ENCODE measurements around the gene SSR4.
"Not testable (repeated sequence)": the region's sequence is repeated elsewhere in the genome, so short reads cannot be mapped to it uniquely, and the experiment has no call there.

The SSR4 gene

DNA sequence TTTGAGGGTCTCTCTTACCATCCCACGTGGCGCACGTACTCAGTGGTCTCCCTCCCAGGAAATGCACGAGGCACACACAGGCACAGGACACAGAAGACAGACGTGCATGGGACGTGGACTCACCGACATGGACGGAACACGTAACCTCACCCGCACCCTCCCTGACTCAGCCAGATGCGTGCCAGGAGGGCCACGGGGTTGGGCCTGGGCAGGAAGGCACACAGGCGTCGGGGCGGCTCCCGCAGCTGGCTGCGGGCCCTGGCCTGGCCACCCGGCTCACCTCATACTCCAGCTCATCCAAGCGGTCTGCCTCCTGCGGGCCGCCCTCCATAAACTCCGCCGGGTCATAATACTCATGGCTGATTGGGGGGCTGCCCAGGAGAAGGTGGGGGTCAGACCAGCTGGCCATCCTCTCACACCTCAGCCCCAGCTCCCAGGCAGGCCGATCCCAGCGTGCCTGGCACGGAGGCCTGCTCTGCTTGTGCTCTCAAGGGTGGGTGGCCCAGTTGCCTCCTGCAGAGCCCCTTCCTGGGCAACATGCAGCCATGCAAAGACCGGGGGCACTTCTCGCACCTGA lies 12.6 kb downstream of the SSR4 start:
- DNase-seq, result no peak

DNA sequence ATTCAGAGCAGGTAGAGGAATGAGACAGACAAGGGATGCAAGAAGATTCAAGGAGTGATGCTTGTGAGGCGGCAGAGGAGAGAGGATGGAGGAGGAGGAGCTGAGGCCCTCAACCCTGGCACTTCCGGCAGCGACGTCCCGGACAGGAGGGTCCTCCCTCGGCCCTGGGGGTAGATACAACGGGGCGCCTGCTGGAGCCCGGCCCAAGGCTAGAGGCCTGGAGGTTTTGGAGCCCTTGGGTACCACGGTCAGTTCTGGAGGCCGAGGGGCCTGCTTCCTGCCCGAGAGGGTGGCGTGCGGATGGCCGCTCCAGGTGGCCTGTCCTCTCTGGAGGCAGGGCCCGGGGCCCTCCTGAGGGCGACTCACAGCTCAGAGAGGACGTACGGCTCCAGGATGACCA lies 13.5 kb downstream of the SSR4 start:
- no peak for DNase-seq

DNA sequence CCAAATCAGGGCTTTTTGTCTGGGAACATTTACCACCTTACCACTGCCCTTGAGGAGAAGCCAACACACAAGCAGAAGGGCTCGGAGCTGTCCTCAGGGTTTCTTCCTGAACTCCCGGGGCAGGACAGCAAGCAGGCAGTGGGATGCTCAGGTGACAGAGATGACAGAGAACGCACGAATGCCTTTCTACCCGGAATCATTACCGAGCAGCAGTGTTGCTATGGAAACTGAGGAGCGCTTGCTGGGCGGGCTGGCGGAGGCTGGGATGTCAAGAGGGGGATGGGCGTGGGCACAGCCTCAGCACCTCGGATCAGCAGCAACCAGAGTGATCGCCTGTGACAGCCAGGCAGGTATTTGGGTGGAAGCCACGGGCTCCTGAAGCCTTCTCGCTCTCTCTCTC lies 17.8 kb downstream of the SSR4 start:
- no peak for DNase-seq

DNA sequence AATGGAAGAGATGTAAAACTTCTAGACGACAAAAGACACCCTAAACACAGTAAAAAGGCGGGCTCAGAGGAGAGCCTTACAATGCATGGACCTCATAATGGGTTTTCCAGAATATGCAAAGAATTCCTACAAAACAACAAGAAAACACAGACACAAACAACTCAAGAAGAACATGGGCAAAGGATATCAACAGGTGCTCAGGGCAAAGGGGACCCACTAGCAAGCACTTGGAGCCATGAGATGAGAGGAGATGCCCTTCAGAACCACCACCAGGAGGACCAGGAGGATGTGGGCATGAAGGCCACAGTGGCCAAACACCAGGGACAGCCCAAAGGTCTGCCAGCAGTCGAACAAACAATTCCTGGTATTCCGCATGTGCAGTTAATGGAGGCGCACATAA lies 18.7 kb downstream of the SSR4 start:
- no peak for DNase-seq

DNA sequence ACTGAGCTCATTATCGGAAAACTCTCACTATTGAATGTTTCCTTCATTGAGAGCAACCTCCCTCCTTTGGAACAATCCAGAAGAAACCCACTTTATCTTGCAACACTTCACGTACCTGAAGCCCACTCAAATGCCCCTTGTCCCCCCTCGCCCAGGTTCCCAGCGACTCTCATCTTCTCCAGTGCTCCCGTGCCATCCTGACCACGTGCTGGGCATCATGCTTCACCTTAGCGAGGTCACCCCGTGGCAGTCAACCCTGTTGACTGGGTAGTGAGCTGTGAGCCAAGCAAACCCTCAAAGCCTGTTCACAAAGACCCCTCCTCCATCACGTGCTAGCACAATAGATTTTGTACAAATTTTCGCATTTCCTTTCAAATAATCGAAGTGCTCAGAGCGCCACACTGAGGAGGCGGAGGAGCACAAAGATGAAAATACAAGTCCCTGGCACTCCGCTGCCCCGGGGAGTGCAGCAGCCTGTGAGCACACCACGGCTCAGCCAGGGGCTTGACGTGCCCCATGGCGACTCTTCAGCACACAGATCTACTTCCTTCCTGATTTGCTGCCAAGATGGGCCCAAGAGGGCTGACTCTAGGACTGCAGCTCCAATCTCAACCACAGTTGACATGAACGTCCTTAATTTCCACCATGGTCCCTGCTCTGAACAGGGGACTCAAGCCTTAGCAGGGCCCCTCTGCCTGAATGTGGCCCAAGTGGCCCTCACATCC lies 20.3 kb downstream of the SSR4 start:
- no peak for DNase-seq

DNA sequence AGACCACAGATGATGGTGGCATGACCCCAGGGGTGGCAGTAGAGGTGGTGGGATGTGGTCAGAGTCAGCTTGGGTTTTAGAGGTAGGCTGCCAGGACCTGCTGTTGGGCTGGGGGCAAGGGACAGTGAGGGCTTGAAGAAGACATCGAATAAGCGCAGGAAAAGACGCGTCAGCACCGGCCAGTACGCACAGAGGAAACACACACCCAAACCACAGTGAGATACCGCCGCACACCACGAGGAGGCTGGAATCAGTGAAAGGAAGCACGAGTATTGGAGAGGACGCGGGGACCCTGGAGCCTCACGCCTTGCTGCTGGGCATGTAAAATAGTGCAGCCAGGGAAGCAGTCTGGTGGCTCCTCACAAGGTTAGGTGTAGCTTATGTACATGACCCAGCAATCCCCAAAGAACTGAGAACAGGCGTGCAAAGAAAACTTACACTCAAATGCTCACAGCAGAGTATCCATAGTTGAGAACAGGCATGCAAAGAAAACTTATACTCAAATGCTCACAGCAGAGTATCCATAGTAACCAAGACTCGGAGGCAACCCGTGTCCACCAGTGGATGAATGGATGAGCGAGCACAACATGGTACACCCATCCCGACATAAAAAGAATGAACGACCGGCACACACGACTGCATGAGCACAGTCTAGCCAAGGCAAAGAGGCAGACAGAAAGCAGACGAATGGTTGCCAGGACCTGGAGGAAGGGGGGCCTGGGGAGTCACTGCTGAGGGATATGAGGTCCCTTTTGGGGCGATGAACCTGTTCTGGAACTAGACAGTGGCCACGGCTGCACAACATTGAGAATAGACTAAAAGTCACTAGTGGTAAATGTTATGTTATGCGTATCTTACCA lies 22.6 kb downstream of the SSR4 start:
- no peak for DNase-seq

DNA sequence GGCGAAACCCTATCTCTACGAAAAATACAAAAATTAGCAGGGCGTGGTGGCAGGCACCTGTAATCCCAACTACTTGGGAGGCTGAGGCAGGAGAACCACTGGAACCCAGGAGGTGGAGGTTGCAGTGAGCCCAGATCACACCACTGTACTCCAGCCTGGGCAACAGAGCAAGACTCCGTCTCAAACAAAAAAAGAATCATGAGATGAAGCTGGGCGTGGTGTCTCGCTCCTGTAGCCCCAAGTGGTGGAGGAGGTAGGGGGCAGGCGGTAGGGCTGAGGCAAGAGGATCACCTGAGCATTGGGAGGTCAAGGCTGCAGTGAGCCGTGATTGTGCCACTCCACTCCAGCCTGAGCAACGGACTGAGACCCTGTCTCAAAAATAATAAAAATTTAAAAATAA lies 23.6 kb downstream of the SSR4 start:
- not testable (repeated sequence) for DNase-seq

DNA sequence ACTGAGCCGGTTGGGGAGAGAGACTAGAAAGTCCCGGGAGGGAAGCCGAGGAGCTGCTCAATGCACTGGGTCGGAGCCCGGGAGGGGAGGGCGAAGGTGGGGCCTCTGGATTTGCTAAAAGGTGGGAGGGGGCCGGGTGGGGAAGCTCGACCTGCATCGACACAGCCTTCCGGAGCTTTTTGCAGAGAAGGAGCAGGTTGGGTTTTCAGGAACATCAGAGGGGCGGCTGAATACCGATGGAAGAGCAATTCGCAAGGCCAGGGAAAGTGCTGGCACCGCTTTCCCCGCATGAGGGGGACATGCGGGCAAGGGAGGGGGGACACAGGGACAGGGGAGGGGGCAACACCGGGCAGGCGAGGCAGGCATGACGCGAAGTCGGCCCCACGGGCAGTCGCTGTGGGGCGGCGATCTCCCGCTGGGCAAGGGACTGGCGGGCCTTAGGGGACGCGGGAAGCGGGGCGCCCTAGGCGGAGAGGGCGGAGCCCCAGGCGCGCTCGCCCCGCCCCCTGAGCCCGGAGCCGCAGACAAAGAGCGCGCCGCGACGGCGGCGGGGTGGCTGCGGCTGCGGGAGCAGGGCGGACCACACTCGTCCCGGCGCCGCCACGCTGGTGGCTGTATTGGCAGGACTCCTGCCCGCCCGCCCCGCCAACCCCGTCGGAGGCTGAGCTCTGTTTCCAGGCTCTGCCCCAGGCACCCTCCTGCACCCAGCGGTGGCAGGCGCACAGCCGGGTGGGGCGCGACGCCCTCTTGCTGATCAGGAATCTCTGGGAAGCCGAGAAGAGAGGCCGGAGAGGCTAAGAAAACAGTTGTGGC lies 24.3 kb downstream of the SSR4 start:
- DNase-seq, result no peak

DNA sequence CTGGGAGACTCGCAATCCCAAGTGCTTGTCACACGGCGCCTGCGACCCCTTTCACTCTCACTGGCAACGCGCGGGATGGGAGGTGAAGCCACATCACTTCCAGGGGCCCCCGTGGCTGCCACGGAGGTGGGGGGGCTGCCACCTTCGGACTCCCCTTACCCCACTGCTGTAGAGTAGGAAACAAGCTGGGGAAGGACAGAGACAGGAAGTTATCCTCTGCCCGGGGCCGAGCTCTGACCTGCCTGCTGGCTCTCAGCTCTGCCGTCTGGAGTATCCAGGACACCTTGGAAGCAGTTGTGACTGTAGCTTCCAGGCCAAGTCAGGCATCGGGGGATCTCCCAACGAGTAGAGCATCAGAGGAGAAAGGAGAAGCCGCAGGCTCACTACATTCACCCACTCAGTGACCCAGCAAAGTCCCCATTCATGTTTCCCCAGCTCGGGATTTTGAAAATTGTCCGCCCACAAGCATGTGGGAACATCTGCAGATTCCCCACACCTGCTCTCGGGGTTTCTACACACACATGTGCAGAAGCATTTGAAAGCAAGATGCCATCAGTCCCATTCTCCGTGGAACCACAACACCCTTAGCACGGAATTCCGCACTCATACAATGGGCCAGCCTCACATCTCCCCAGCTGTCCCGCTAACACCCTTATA lies 25.0 kb downstream of the SSR4 start:
- no peak for DNase-seq

DNA sequence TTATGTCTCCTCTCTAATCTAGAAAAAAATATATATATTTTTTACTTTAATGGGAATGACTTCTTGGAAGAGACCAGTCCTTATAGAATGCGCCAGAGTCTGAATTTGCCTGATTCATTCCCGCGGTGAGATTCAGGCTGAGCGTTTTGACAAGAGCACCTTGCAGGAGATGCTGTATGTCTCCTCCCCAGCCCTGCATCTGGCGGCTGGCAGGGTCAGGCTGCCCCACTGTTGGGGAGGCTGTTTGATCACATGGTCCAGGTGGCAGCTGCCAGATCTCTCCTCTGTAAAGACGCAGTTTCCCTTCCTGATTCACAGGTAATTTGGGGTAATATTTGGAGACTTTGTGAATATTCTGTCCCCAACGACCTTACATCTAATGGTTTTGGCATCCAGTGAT lies 26.1 kb downstream of the SSR4 start:
- DNase-seq, result no peak

DNA sequence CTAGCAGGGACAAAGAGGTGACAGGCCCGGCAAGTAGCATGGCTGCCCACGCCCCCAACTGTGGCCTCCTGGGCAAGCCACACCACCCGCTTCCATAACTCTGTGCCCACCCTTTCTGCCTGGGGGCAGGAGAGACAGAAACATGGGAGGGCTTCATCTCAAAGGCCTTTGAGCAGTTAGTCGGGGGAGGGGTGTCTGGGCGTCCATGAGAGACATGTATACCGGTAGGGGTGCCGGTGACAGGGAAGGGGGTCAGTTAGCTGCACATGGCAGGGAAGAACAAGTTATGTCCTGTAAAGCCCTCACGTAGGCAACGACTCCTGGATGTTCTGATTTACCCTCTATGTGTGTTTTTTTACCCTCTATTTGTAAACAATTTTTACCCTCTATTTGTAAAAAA lies 26.6 kb downstream of the SSR4 start:
- no peak for DNase-seq

DNA sequence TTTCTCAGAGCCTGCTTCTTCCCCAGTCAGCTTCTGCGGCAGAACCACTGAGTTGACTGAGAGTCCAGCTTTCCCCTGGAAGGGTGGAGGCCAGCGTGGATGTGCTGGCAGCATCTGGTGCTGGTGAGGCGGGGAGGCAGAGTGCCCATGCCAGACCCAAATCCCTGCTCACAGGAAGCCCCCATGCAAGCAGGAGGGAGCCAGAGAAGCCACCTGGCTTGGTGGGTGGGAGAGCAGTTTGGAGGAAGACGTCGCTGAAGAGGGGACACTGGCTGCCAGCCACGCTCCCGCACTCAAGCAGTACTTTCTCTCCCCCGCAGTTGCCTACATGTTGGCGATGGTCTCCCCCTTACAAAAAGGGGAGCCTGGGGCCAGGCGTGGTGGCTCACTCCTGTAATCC lies 29.9 kb downstream of the SSR4 start:
- DNase-seq, result no peak

DNA sequence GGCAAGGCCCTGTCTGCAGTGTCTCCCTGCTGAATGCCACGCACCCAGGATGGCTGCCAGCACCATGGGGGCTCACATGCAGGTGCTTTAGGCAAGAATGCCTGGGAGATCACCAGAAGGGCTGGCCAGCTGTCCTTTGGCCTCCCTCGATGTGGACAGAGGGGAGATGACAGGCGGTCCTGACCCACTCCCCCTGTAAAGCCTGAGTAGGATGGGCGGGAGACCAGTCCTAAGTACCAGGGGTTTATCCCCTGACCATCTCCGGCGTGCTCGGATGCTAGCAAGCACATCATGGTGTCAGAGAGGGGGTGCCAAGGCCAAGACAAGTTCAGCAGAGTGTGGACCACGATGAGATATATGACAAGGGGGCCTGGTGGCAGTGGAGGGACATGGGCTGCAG lies 30.6 kb downstream of the SSR4 start:
- DNase-seq, result no peak

DNA sequence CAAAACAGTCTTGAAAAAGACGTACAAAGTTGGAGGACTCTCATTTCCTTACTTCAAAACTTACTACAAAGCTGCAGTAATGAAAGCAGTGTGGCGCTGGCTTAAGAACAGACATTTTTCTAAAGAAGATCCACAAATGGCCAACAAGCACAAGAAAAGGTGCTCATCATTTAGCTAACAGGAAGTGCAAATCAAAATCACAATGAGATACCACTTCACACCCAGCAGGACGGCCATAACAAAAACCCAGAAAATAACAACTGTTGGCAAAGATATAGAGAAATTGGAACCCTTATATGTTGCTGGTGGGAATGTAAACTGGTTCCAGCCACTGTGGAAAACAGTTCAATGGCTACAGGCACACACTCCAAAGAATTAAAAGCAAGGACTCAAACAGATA lies 32.5 kb downstream of the SSR4 start:
- no peak for DNase-seq

DNA sequence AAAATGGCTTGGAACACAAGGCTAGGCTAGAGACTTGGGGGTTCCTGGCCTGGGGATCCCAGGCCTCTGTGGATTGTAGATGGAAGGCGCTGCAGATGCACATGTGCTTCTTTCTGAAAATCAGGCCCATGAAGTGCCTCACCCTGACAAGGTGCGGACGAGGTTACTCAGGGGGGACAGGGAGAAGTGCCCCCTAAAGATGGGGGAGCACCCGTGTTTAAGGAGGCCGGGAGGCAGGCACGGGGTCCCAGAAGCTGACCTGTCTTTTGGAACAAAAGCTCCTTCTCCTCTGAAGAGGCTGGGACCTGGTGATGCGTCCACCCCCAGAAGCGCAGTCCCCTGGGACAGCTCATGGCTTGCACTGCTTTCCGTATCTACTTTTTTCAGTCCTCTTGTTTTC lies 33.4 kb downstream of the SSR4 start:
- no peak for DNase-seq

DNA sequence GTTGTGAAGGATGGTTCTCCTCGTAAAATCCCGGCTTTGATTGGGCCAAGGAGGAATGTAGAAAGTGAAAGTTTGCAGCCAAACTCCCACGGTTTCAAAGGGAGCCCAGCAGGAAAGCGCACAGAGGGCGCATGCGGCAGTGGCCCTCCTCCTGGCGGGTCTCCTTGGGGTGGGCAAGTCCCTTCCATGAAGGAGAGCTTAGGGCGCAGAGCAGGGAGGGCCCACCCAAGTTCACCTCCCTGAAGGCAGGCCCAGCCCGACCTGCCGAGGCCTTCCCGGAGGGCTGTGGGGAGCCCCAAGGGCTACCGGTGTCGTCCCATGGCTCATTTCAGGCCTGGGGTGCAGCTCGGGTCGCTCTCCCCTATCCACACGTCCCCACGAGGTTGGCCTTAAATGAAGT lies 33.8 kb downstream of the SSR4 start:
- no peak for DNase-seq

DNA sequence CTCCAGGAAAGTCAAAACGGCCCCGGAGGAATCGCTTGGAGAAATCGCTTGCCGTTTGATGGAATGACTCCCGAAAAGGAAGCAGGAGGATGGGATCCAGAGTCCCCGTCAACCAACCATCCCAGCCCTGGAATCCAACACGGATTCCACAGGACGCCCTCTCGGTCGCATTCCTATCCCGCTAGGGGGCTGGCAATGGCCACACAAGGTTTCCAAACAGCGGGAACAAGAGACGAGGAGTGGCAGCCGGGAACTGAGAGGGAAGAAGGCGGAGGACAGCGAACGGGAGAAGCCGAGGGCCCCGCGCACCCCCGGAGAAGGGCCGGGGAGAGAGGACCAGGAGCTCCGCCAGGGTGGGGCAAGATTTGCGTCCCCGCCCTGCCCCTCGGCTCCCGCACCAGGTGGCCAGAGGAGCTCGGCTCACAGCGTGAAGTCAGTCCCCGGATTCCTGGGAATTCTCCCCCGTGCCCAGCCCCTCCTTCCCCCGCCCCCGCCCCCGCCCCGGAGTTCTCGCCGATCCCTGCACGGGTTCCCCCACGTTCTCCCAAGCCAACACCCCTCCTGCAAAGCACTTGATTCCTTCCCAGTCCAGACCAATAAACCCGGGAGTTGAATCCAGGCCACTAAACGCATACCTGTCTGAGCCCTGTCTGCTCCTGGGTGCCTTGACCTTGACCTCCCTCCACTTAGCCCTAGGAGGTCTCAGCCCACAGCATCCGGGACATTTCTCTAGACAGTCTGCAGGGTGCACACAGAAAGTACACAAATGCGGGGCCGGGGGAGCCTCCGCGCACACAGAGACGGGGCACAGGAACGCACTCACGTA lies 34.5 kb downstream of the SSR4 start:
- no peak for DNase-seq

DNA sequence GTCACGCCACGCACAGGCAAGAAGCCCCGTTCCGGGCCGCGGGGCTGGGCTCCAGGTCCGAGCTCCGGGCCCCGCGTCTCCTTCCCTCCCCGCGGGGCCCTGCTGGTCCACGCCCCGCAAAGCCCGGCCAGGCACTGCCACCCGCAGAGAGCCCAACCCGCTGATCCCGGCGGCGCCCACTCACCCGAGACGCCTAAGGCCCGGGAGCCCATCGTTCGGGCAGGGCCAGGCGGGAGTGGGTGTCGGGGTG lies 35.0 kb downstream of the SSR4 start:
- no peak for DNase-seq

DNA sequence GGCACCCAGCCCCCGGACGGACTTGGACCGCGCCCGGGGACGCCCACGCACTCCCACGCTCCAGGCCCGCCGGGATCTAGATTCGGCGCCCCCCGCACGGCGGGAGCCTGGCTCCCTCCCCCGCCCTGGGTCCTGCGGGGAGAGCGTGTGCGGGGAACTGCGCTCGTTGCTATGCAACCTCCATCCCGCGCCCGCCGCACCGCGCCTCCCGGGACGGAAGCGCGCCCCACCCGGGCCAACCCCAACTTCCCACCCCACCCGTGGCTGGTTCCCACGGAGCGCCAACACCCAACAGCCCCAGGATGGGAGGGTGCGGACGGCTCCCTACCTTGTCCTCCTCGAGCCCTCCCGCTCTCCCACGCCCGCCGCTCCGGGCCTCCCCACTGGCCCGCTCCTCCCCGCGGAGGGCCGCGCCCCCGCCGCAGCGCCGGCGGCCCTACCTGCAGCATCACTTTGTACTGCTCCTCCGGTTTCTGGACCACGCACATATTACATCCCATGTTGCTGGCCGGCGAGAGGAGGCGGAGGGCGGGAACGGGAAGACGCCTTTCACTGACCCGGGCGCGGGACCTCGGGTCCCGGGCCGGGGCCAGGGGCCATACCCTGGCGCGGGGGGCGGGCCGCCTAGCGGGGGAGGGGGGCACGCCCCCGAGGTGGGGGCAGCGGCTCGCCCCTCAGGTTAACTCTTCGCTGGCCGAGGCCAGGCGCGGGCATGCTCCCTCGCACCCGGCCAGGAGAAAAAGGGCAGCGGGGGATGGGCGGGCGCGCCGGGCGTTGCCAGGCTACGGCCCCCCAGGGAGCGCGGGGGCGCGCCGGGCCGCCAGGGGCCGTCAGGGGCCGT lies 35.6 kb downstream of the SSR4 start, which contains the start of gene PDZD4:
PDZD4 (minus strand) TSS at position 746 of the 841 bp plus-strand sequence; CDS start at position 500, 246 bp downstream.
- no peak for DNase-seq

DNA sequence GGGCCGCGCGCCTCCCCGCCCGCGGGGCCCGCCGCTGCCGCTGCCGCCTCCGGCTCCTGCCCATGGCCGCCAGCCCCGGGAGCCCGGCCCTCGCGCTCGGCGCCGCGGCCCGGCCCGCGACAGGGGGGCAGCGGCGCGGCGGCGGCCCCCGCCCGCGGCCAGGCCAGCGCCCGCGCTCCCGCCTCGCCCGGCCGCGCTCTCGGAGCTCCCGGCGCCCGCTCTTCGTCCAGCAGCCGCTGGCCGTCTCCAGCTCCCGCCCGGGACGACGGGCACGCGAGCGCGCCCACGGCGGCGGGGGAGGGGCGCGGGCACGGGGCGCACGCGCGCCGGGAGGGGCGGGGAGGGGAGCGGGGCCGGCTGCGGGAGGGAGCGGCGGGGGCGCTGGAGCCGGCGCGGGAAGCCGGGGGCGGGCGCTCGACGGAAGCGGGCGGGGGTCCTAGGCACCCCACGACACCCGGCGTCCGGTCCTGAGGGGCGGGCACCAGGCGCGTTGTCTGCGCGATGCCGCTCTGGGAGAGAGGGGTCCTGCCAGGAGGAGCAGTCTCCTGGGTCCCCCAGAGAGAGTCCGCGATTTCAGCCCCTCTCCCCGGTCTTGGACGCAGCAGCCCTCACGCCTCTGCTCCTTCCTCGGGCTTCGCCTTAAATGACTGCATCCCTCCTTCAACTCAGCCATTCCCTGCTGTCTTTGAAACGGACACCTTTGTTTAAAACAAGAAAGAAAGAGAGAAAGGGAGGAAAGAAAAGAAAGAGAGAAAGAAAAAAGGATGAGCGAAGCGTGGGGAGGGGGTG lies 36.4 kb downstream of the SSR4 start:
- DNase-seq, result no peak
